GM12801 (cell line): ENCODE results near the gene HGD.

Experiments
- TF ChIP-seq, protein P1 (sequence below): IDR thresholded peaks from one replicate; pipeline ENCODE4 v1.5.1; 2011; ENCODE audit warnings: control low read depth; ENCODE audit not compliant: insufficient read length; ENCODE audit errors: extremely low read depth

HGD gene

DNA sequence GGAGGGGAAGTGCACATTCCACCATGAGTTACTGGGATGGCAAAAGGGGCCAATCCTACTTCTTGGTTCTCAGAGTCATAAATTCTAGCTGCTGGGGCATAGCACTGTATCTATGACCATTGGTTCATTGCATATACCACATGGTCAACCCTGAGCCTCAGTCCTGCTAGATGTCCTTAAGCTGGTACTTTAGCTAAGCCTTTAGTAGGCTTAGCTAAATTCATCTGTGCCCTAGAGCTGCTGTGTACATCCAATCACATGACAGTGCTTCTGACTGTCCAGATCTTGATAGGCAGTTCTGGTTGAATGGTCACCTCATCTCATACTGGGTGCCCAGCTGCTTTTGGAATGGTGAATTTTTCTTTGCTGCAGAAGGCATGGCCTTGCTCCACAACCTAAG, 77.7 kb downstream of the HGD start:
- TF ChIP-seq, protein P1, sequence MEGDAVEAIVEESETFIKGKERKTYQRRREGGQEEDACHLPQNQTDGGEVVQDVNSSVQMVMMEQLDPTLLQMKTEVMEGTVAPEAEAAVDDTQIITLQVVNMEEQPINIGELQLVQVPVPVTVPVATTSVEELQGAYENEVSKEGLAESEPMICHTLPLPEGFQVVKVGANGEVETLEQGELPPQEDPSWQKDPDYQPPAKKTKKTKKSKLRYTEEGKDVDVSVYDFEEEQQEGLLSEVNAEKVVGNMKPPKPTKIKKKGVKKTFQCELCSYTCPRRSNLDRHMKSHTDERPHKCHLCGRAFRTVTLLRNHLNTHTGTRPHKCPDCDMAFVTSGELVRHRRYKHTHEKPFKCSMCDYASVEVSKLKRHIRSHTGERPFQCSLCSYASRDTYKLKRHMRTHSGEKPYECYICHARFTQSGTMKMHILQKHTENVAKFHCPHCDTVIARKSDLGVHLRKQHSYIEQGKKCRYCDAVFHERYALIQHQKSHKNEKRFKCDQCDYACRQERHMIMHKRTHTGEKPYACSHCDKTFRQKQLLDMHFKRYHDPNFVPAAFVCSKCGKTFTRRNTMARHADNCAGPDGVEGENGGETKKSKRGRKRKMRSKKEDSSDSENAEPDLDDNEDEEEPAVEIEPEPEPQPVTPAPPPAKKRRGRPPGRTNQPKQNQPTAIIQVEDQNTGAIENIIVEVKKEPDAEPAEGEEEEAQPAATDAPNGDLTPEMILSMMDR = no peak

DNA sequence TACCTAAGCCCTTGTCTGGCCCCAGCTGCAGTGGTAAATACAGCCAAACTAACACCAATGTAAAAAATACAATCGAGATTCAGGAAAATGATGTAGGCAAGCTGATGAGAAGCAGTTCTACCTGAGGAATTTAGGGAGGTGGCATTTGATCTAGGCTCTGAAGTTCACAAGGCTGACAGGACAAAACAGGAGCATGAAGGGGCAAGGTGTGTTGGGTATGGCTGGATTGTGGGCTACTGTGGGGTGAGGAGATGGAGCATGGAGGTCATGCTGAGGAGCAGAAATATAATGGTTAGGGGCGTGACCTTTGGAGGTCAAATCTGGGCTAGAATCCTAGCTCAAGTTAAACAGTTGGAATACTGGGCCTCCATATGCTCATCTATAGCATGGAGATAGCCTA, 79.4 kb downstream of the HGD start:
- TF ChIP-seq, protein P1 = no peak

DNA sequence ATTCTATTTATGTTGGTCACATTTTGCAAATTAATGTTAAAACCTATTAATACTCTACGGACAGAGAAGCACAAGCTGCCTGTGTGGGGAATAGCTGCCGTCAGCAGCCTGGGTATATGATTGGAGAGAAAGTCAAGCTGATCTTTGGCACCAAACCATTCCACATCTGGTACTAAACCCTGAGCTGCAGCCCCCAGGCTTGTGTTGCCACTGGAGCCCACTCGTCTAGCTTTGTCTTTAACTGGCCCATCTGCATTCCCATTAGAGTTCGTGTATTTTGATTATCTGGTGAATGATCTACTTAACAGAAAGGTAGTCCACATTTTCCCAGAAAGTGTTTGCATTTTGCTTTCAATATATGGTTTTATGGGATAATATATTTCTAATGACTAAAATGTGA, 80.5 kb downstream of the HGD start:
- TF ChIP-seq, protein P1 = no peak

DNA sequence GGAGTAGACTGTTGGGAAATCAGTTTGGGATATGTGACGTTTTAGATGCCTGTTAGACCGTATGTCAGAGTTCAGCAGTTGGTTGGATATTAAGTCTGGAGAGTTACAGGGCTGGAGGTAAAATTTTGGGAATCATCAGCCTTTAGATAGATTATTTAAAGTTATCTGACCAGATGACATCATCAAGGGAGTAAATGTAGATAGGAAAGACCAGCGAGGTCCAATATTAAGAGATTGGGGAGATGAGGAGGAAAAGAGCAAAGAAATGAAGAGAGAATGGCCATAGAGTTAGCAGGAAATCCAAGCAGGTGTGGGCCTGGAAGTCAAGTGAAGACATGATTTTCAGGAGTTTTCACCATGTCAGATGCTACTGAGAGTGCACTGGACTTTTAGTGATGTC, 82.8 kb downstream of the HGD start:
- TF ChIP-seq, protein P1 = no peak

DNA sequence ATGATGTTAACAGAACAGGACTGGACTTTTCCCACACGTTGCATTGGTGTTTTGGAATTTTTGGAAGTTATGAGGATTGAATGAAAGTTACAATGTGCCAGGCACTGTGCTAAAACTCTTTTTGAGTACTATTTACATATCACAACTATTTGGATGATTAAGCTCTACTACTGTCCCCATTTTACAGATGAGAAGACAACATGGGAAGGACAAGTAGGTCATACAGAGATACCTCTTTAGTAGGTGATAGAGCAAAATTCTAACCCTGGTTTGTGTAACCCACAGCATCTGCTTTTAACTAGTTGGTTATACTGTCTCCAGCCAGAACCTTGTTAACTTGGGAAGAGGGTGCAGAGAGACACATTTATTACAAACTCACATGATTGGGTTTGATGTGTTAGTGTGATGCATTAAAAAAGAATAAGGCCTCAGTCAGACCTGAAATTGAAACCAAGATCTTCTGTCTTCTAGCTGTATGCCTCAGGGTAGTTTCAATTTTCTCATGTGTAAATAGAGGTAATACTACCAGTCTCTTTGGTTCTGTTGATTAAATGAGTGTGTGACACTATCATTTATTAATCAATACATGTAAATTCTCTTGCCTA, 84.5 kb downstream of the HGD start:
- TF ChIP-seq, protein P1 = no peak

DNA sequence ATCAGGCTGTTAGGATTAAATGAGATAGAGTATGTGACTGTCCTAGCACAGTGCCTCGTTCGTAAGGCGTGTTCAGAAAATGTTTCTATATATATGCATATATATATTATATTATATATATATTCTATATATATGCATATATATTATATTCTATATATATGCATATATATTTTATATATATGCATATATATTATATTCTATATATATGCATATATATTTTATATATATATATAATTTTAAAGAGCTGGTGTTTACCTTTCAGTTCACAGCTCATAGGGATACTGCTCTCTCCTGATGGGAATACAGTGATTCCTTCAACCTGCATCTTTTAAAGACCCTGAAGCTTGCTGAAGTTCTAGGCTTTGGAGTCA, 85.2 kb downstream of the HGD start:
- TF ChIP-seq, protein P1 = no peak

DNA sequence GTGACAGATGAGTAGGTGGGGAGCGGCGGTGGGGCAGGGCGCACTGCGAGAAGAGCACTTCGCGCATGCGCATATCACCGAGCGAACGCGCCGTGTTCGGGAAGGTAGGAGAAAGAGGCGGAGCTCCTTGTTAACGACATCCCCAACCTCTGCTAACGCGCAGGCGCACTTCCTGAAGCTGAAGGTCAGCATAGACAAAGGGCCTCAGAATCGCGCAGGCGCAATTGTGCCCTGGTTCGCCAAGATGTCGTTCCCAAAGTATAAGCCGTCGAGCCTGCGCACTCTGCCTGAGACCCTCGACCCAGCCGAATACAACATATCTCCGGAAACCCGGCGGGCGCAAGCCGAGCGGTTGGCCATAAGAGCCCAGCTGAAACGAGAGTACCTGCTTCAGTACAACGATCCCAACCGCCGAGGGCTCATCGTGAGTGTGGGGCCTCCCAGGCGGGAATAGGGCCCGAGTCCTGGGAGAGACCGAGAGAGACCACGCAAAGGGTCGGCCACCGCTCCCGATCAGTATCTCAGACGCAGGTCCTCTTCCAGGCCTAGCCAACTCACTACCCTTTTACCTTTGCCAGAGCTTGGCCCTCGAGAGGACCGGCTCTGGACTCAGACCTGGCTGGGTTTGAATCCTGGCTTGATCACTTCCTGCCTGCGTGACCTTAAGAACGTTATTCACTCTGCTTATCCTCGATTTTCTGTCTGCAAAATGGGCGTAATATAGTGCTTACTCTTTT, 85.8 kb downstream of the HGD start, which contains the start of gene NDUFB4:
Gene NDUFB4 (plus strand): TSS at position 221 of the 737 bp plus-strand sequence. CDS start 24 bp downstream, at position 245.
- TF ChIP-seq, protein P1 = no peak
